PFSK-1 (cell line): Measurements from ENCODE around the gene IGFALS.

Source experiments
- FOXP2 ChIP-seq: optimal IDR thresholded peaks from 2 replicates; pipeline ENCODE3; 2011; ENCODE audit warnings: borderline replicate concordance, control low read depth, inconsistent platforms; ENCODE audit not compliant: insufficient read depth; ENCODE audit errors: extremely low read length, extremely low read depth
- POLR2AphosphoS5 ChIP-seq: IDR thresholded peaks from 2 replicates; pipeline ENCODE4 v1.6.1; 2012; ENCODE audit warnings: low read depth, mild to moderate bottlenecking, control low read depth, low read length, moderate library complexity
- SIN3A ChIP-seq: IDR thresholded peaks from 2 replicates; pipeline ENCODE4 v1.6.1; 2012; ENCODE audit warnings: mild to moderate bottlenecking, low read length, moderate library complexity, borderline replicate concordance; ENCODE audit not compliant: insufficient read depth
- TAF1 ChIP-seq: IDR thresholded peaks from 2 replicates; pipeline ENCODE4 v1.6.1; 2012; ENCODE audit warnings: low read length, control low read depth, borderline replicate concordance; ENCODE audit not compliant: insufficient read depth
- TF ChIP-seq, protein P1 (sequence below), 2 experiments: IDR thresholded peaks; 2 replicates each; pipeline versions ENCODE4 v1.6.1 to v1.8.0; 2011 to 2012; ENCODE audit warnings: low read depth in 2 of 2, low read length in 2 of 2, control low read depth in 1 of 2, inconsistent platforms in 1 of 2, mild to moderate bottlenecking in 1 of 2, moderate library complexity in 1 of 2; ENCODE audit not compliant: insufficient read depth in 1 of 2

- TF ChIP-seq, protein P1, sequence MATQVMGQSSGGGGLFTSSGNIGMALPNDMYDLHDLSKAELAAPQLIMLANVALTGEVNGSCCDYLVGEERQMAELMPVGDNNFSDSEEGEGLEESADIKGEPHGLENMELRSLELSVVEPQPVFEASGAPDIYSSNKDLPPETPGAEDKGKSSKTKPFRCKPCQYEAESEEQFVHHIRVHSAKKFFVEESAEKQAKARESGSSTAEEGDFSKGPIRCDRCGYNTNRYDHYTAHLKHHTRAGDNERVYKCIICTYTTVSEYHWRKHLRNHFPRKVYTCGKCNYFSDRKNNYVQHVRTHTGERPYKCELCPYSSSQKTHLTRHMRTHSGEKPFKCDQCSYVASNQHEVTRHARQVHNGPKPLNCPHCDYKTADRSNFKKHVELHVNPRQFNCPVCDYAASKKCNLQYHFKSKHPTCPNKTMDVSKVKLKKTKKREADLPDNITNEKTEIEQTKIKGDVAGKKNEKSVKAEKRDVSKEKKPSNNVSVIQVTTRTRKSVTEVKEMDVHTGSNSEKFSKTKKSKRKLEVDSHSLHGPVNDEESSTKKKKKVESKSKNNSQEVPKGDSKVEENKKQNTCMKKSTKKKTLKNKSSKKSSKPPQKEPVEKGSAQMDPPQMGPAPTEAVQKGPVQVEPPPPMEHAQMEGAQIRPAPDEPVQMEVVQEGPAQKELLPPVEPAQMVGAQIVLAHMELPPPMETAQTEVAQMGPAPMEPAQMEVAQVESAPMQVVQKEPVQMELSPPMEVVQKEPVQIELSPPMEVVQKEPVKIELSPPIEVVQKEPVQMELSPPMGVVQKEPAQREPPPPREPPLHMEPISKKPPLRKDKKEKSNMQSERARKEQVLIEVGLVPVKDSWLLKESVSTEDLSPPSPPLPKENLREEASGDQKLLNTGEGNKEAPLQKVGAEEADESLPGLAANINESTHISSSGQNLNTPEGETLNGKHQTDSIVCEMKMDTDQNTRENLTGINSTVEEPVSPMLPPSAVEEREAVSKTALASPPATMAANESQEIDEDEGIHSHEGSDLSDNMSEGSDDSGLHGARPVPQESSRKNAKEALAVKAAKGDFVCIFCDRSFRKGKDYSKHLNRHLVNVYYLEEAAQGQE (IDR thresholded peaks at IDR 0.05; ENCODE audit: insufficient read depth in 1 of 2, low read depth in 2 of 2, low read length in 2 of 2): no peak
- TF ChIP-seq POLR2AphosphoS5: no peak
- TF ChIP-seq FOXP2: no peak
- no peak for TF ChIP-seq TAF1
- TF ChIP-seq SIN3A: no peak
These were observed at the start of gene IGFALS for GRCh38 chr16:1793578-1794220.
